ENCODE results near the gene COX10.

COX10 gene

GRCh38 chr17:14133104-14133503 is 63.8 kb downstream of the COX10 start:
- DNase-seq (ENCODE audit: insufficient read length, low spot score), result no peak
- TF ChIP-seq POLR2A (IDR thresholded peaks at IDR 0.05; ENCODE audit: low read depth, low read length) (no peak), SPI1 (IDR thresholded peaks at IDR 0.05; ENCODE audit: low read depth, low read length) (no peak), PAX5 (IDR thresholded peaks at IDR 0.05; ENCODE audit: insufficient read depth, low read length, severe bottlenecking) (no peak), POLR2AphosphoS5 (IDR thresholded peaks at IDR 0.05; ENCODE audit: low read depth, low read length) (no peak), POU2F2 (IDR thresholded peaks at IDR 0.05; ENCODE audit: low read depth, low read length) (no peak), TAF1 (IDR thresholded peaks at IDR 0.05; ENCODE audit: low read depth, low read length) (no peak)
- FAIRE-seq, result no peak

GRCh38 chr17:14134456-14134855 is 65.2 kb downstream of the COX10 start:
- no peak for FAIRE-seq

GRCh38 chr17:14135906-14136590 is 66.7 kb downstream of the COX10 start:
- TF ChIP-seq PAX5 (IDR thresholded peaks at IDR 0.05; ENCODE audit: insufficient read depth, low read length, severe bottlenecking), result no peak
- TF ChIP-seq POU2F2 (IDR thresholded peaks at IDR 0.05; ENCODE audit: low read depth, low read length), result no peak
- no peak for TF ChIP-seq SPI1 (IDR thresholded peaks at IDR 0.05; ENCODE audit: low read depth, low read length)
- no peak for TF ChIP-seq TAF1 (IDR thresholded peaks at IDR 0.05; ENCODE audit: low read depth, low read length)
- TF ChIP-seq POLR2A (IDR thresholded peaks at IDR 0.05; ENCODE audit: low read depth, low read length), result no peak
- TF ChIP-seq POLR2AphosphoS5 (IDR thresholded peaks at IDR 0.05; ENCODE audit: low read depth, low read length), result no peak
- no peak for FAIRE-seq
- no peak for DNase-seq (ENCODE audit: insufficient read length, low spot score)

More at GRCh38 chr17:14134456-14134855, 65.2 kb downstream of the COX10 start:
- no peak for DNase-seq (ENCODE audit: insufficient read length, low spot score)
- TF ChIP-seq SPI1 (IDR thresholded peaks at IDR 0.05; ENCODE audit: low read depth, low read length), result no peak
- no peak for TF ChIP-seq PAX5 (IDR thresholded peaks at IDR 0.05; ENCODE audit: insufficient read depth, low read length, severe bottlenecking)
- no peak for TF ChIP-seq POLR2A (IDR thresholded peaks at IDR 0.05; ENCODE audit: low read depth, low read length)
- TF ChIP-seq POLR2AphosphoS5 (IDR thresholded peaks at IDR 0.05; ENCODE audit: low read depth, low read length), result no peak
- TF ChIP-seq POU2F2 (IDR thresholded peaks at IDR 0.05; ENCODE audit: low read depth, low read length), result no peak
- no peak for TF ChIP-seq TAF1 (IDR thresholded peaks at IDR 0.05; ENCODE audit: low read depth, low read length)

GRCh38 chr17:14138649-14139048 is 69.3 kb downstream of the COX10 start:
- DNase-seq (ENCODE audit: insufficient read length, low spot score), result no peak
- no peak for TF ChIP-seq POU2F2 (IDR thresholded peaks at IDR 0.05; ENCODE audit: low read depth, low read length)
- TF ChIP-seq POLR2A (IDR thresholded peaks at IDR 0.05; ENCODE audit: low read depth, low read length), result no peak
- TF ChIP-seq TAF1 (IDR thresholded peaks at IDR 0.05; ENCODE audit: low read depth, low read length), result no peak
- TF ChIP-seq PAX5 (IDR thresholded peaks at IDR 0.05; ENCODE audit: insufficient read depth, low read length, severe bottlenecking), result no peak
- no peak for TF ChIP-seq POLR2AphosphoS5 (IDR thresholded peaks at IDR 0.05; ENCODE audit: low read depth, low read length)
- no peak for TF ChIP-seq SPI1 (IDR thresholded peaks at IDR 0.05; ENCODE audit: low read depth, low read length)
- FAIRE-seq, result no peak

- FAIRE-seq (no peak), DNase-seq (ENCODE audit: insufficient read length, low spot score) (no peak)
- TF ChIP-seq POLR2AphosphoS5 (IDR thresholded peaks at IDR 0.05; ENCODE audit: low read depth, low read length), result no peak
- TF ChIP-seq POLR2A (IDR thresholded peaks at IDR 0.05; ENCODE audit: low read depth, low read length), result no peak
- TF ChIP-seq PAX5 (IDR thresholded peaks at IDR 0.05; ENCODE audit: insufficient read depth, low read length, severe bottlenecking), result no peak
- no peak for TF ChIP-seq SPI1 (IDR thresholded peaks at IDR 0.05; ENCODE audit: low read depth, low read length)
- TF ChIP-seq POU2F2 (IDR thresholded peaks at IDR 0.05; ENCODE audit: low read depth, low read length), result no peak
- TF ChIP-seq TAF1 (IDR thresholded peaks at IDR 0.05; ENCODE audit: low read depth, low read length), result no peak
Observed at GRCh38 chr17:14143688-14144087, 74.4 kb downstream of the COX10 start.

- no peak for TF ChIP-seq SPI1 (IDR thresholded peaks at IDR 0.05; ENCODE audit: low read depth, low read length)
- TF ChIP-seq PAX5 (IDR thresholded peaks at IDR 0.05; ENCODE audit: insufficient read depth, low read length, severe bottlenecking), result no peak
- no peak for TF ChIP-seq POU2F2 (IDR thresholded peaks at IDR 0.05; ENCODE audit: low read depth, low read length)
- TF ChIP-seq POLR2AphosphoS5 (IDR thresholded peaks at IDR 0.05; ENCODE audit: low read depth, low read length), result no peak
- TF ChIP-seq POLR2A (IDR thresholded peaks at IDR 0.05; ENCODE audit: low read depth, low read length), result no peak
- no peak for TF ChIP-seq TAF1 (IDR thresholded peaks at IDR 0.05; ENCODE audit: low read depth, low read length)
- DNase-seq (ENCODE audit: insufficient read length, low spot score) (no peak), FAIRE-seq (no peak)
Observed at GRCh38 chr17:14144508-14144907, 75.2 kb downstream of the COX10 start.

- TF ChIP-seq PAX5 (IDR thresholded peaks at IDR 0.05; ENCODE audit: insufficient read depth, low read length, severe bottlenecking) (no peak), POLR2AphosphoS5 (IDR thresholded peaks at IDR 0.05; ENCODE audit: low read depth, low read length) (no peak), POLR2A (IDR thresholded peaks at IDR 0.05; ENCODE audit: low read depth, low read length) (no peak), SPI1 (IDR thresholded peaks at IDR 0.05; ENCODE audit: low read depth, low read length) (no peak), POU2F2 (IDR thresholded peaks at IDR 0.05; ENCODE audit: low read depth, low read length) (no peak), TAF1 (IDR thresholded peaks at IDR 0.05; ENCODE audit: low read depth, low read length) (no peak)
- FAIRE-seq (no peak), DNase-seq (ENCODE audit: insufficient read length, low spot score) (no peak)
Observed at GRCh38 chr17:14149751-14150150, 80.4 kb downstream of the COX10 start.

- DNase-seq (ENCODE audit: insufficient read length, low spot score) (no peak), FAIRE-seq (no peak)
Observed at GRCh38 chr17:14150619-14151018, 81.3 kb downstream of the COX10 start.

GRCh38 chr17:14152721-14153120 is 83.4 kb downstream of the COX10 start:
- TF ChIP-seq PAX5 (IDR thresholded peaks at IDR 0.05; ENCODE audit: insufficient read depth, low read length, severe bottlenecking) (no peak), POLR2A (IDR thresholded peaks at IDR 0.05; ENCODE audit: low read depth, low read length) (no peak), POU2F2 (IDR thresholded peaks at IDR 0.05; ENCODE audit: low read depth, low read length) (no peak)
- FAIRE-seq (no peak), DNase-seq (ENCODE audit: insufficient read length, low spot score) (no peak)

More at GRCh38 chr17:14150619-14151018, 81.3 kb downstream of the COX10 start:
- TF ChIP-seq PAX5 (IDR thresholded peaks at IDR 0.05; ENCODE audit: insufficient read depth, low read length, severe bottlenecking) (no peak), TAF1 (IDR thresholded peaks at IDR 0.05; ENCODE audit: low read depth, low read length) (no peak), POU2F2 (IDR thresholded peaks at IDR 0.05; ENCODE audit: low read depth, low read length) (no peak), POLR2A (IDR thresholded peaks at IDR 0.05; ENCODE audit: low read depth, low read length) (no peak), SPI1 (IDR thresholded peaks at IDR 0.05; ENCODE audit: low read depth, low read length) (no peak)

GRCh38 chr17:14153374-14153773 is 84.1 kb downstream of the COX10 start:
- no peak for TF ChIP-seq POLR2A (IDR thresholded peaks at IDR 0.05; ENCODE audit: low read depth, low read length)
- no peak for TF ChIP-seq PAX5 (IDR thresholded peaks at IDR 0.05; ENCODE audit: insufficient read depth, low read length, severe bottlenecking)
- TF ChIP-seq POU2F2 (IDR thresholded peaks at IDR 0.05; ENCODE audit: low read depth, low read length), result no peak
- TF ChIP-seq TAF1 (IDR thresholded peaks at IDR 0.05; ENCODE audit: low read depth, low read length), result no peak
- TF ChIP-seq SPI1 (IDR thresholded peaks at IDR 0.05; ENCODE audit: low read depth, low read length), result no peak
- no peak for TF ChIP-seq POLR2AphosphoS5 (IDR thresholded peaks at IDR 0.05; ENCODE audit: low read depth, low read length)
- no peak for FAIRE-seq
- no peak for DNase-seq (ENCODE audit: insufficient read length, low spot score)

Data from GM12891 (cell line).